Measurements from ENCODE around the gene PUM1.
"Not testable (repeated sequence)": the region's sequence is repeated elsewhere in the genome, so short reads cannot be mapped to it uniquely, and the experiment has no call there.

PUM1 gene

DNA sequence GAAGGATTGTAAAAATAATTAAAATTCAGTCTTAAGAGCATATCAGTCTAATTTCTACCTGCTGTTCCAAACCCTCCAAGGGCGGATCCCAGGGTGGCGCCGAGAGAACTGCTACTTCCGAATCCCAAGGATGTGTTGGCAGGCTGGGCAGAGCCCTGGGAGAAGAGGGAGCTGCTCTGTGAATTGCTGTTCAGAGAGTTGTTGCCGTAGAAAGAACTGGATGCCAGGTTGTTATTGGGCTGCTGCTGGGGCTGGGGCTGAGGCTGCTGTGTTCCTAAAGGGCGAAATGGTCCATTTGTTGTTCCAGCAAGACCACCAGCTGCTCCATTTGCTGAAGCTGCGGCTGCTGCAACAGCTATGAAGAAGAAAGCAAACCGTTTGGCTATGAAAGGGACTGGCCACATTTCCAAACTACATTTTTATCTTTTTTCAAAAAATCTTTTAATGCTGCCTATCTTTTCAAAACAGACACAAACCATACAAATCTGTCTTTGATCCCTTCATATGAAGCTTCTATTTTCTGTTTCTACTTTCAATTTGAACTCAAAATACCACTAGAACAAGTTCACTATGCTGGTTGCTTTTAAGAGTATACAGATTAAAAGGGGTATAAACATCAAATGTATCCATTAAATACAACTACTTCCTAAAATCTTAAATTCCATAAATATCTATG lies 99.5 kb downstream of the PUM1 start:
- no peak for DNase-seq (ENCODE audit: low read depth in 1 of 2, low spot score in 1 of 2)

DNA sequence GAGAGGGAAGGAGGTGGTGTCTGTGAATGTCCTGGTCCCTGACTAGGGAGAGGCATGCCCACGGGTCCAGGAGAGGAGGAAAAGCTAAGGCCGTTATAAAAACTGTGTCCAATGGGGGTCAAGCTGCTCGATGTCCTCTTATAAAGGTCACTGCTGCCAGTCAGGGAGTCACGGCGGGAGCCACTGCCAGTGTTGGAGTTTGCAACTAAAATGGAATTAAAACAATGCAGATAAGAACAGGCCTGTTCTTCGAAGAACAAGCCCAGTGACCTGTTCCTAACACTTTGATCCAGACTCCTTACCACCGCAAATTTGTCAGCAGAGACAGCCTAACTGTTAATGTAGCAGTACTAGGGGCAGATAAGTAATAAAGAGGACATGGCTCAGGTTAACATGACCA lies 100.8 kb downstream of the PUM1 start:
- no peak for DNase-seq (ENCODE audit: low read depth in 1 of 2, low spot score in 1 of 2)

DNA sequence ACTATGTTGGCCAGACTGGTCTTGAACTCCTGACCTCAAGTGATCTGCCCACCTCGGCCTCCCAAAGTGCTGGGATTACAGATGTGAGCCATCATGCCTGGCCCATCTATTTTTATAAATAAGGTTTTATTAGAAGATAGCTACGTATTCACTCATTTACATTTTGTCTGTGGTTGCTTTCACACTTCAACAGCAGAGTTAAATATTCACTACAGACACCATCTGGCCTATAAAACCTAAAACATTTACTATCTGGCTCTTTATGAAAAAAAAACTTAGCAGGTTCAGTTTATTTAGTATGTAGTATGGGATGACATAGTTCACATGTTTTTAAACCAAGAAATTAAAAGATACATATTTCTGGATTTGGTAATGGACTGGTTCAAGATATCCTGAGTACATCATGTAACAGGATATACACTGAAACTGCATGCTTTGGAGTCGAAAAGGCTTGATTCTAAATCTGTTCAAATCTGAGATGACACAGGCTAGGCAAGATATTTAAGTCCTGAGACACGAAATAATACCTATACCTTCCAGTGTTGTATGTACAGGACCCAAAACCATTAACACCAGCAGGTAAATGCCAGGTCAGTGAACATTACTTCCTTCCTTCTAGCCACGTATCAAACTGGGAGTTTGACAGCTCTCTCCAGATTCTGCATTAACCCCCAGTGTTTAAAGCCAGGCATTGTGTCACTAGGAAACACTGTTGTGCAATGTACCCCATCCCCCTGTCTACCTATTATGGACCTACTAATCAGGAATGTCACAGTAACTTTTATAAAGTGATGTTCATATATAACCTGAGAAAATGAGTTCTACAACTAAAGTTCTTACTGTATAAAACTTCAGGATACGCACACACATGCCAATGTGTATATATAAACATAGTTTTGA lies 102.7 kb downstream of the PUM1 start:
- no peak for DNase-seq (ENCODE audit: low read depth in 1 of 2, low spot score in 1 of 2)

DNA sequence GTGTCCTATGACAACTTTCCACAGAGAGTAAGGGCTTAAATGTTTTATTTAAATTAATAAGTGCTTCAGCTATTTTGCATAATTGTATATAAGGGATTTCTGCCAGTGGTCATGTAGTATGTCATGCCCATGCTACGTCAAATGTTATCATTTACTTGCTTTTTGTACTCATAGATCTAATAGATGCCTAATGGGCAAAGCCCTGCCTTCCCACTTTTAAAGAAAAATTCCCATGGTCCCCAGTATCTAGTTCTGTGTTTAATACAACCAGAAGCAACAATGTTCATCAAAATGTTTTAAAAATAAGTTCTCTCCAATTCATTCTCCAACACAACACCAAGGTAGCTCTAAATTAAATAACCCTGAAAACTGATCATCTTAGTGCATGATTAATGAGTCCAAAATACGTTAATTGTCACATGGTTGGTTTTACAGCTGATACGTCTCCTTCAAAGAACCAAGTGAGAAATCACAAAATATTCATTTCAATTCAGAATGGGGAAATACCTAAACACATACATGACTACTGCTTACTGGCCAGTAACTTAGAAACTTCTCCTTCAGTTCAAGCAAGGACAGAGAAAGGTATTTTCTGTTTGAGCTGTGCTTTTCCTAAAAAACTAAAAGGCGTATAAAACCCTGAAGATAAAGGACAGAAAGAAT lies 107.8 kb downstream of the PUM1 start:
- DNase-seq (ENCODE audit: low read depth in 1 of 2, low spot score in 1 of 2) = no peak

DNA sequence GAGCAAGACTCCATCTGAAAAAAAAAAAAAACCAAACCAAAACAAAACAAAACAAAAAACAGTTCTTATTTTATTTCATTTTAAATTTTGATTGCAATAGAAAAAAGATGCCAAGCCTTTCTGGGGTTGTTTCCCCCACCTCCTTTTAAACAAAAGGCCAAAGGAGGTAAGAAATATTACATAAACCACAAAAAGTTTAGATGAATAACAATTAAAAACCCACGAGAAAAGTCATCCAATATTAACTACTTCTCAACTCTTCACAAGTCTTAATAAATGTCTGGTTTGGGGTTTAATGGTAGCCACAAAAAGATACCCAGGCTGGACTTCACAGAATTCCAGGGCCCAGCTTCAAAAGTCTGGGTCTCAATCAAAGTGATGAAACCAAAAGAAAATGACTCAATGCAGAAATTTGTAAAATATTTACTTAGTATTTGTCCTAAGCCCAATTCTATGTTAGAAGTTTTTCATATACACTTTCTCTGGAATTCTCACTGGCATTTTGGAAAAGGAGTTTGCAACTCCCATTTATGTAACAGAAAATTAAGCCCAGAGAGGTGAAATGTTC lies 110.0 kb downstream of the PUM1 start:
- no peak for DNase-seq (ENCODE audit: low read depth in 1 of 2, low spot score in 1 of 2)

DNA sequence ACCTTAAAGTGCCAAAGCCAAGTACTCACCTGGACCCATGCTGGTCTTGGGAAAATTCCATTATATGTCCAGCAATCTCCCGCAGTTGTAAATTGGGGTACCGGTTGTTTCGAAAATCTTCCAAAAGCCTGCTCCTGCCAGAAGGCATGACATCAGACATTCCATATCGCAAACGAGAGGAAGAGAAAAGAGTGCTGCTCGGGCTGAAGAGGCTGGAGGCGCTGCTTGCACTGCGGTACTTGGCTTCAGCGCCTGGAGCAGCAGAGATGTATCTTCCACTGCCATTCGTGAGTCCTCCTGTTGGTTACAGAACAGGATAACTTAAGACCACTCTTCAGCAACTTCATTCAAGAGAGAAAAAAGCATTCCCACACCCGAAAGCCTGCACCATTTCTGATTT lies 111.8 kb downstream of the PUM1 start:
- no peak for DNase-seq (ENCODE audit: low read depth in 1 of 2, low spot score in 1 of 2)

DNA sequence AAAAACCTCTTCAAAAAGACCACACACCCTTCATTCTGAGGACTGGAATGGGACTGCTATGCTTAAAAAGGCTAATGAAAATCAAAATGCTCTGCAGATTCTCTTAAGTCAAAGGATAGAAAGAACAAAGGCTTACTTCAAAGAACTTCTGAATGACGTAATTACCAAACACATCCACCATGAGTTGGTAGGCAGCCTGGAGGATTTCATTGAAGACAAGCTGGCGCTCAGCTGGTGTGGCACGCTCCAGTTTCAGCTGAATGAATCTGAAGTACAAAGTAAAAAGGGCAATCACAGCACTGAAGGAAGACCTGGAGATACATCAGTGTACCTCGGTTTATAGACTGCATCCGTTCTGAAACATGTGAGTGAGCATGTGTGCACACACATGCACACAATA lies 113.4 kb downstream of the PUM1 start:
- no peak for DNase-seq (ENCODE audit: low read depth in 1 of 2, low spot score in 1 of 2)

DNA sequence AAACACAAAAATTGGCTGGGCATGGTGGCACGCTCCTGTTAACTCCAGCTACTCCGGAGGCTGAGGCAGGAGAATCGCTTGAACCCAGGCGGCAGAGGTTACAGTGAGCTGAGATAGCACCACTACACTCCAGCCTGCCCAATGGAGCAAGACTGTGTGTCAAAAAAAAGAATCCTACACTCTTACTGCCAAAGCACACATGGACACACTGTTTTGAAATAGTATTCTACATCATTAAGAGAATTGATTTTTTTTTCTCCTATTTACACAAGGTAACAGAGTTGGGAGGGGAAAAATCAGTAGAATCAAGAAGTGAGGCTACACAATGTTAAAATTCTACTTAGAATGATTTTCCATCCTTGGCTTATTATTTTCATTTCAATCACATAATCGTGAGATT lies 114.8 kb downstream of the PUM1 start:
- DNase-seq (ENCODE audit: low read depth in 1 of 2, low spot score in 1 of 2) = no peak

DNA sequence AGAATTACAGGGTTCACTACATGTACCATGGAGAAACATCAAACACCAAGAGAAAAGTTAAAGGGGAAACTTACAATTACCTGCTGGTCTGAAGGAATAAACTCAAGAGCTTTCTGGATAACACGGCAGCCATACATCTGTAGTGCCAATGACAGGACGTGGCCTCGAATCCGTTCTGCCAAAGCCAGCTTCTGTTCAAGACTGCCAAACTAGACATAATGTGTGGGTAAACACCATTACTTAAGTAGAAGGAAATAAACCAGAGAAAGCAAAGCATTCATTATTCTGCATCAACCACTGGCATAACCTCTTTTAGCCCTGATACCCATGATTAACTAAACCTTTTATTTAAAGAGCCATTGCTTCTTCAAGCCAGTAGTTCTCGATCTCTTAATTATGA lies 115.5 kb downstream of the PUM1 start:
- DNase-seq (ENCODE audit: low read depth in 1 of 2, low spot score in 1 of 2) = no peak

DNA sequence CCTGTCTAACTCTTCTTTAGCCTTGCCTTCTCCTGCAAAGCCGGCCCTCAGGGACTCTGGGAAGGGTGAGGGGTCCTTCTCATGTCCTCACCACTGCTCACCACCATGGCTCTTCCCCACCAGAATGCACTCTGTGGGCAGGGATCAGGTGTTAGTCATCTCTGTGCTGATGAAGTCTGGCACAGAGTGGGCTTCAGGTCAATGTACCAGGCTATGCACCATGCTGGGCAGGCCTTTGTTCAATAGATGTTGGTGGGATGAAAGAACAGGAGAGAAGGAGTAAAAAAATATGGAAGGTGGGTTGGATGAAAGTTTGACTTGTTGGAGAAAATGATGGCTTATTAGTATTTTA lies 116.1 kb downstream of the PUM1 start:
- not testable (repeated sequence) for DNase-seq (ENCODE audit: low read depth in 1 of 2, low spot score in 1 of 2)

DNA sequence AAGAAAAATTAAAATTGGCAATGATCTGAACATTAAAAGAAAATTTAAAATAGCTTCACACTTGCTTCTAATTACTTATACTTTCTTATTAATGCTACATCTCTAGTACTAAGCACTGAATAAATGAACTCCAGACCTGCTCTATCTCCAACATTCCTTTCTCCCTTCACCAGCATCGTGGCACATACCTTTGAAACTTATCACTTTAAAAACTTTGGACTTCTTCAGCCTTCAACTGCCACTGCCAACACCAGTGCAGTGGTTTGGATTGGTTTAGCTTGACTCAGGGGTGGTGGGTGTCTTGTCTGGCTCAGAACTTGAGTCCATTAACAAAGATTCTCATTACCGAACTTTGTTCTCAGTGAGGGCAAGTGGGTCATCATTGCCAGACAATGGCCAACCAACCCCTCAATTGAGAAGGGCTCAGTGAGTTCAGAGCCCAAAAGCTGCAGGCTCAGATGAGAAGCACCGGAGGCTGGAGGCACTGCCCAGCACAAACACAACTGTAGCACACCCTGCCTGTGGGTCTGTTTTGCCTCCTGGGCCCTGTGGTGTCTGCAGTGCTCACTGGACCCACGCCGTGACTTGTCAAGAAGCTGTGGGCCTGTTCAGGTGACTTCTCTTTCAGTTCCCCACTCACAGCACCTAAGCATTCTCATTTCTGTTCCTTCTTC lies 116.6 kb downstream of the PUM1 start:
- not testable (repeated sequence) for DNase-seq (ENCODE audit: low read depth in 1 of 2, low spot score in 1 of 2)

DNA sequence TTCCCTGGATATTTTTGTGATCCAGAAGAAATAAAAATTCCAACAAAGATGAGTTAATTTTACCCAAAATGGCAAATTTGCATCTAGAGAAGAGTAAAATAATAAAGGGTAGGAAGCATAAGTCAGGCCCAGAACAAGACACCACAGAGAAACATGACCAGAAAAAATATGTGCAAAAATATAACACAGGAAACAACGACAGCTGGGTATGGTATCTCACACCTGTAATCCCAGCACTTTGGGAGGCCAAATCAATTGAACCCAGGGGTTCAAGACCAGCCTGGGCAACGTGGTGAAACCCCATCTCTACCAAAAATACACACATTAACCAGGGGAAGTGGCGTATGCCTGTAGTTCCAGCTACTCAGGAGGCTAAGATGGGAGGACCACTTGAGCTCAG lies 117.2 kb downstream of the PUM1 start:
- no peak for DNase-seq (ENCODE audit: low read depth in 1 of 2, low spot score in 1 of 2)

DNA sequence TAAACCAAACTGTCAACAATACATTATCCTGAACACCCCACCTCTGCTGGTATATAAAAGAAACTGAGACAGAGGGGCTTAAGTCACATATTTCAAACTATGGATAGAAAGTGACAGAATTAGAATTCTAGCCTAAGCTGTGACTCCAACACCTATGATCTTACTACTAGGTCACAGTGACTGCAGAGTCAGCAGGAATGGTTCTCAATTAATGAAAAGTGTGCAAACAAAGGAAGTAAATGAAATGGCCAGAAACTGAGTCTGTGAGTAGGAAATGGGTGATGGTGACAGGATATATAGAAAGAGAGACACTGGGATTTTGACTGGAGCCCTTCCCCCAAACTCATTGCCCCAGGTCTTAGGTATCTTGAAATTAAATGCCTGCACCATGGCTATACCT lies 118.3 kb downstream of the PUM1 start:
- DNase-seq (ENCODE audit: low read depth in 1 of 2, low spot score in 1 of 2) = no peak

DNA sequence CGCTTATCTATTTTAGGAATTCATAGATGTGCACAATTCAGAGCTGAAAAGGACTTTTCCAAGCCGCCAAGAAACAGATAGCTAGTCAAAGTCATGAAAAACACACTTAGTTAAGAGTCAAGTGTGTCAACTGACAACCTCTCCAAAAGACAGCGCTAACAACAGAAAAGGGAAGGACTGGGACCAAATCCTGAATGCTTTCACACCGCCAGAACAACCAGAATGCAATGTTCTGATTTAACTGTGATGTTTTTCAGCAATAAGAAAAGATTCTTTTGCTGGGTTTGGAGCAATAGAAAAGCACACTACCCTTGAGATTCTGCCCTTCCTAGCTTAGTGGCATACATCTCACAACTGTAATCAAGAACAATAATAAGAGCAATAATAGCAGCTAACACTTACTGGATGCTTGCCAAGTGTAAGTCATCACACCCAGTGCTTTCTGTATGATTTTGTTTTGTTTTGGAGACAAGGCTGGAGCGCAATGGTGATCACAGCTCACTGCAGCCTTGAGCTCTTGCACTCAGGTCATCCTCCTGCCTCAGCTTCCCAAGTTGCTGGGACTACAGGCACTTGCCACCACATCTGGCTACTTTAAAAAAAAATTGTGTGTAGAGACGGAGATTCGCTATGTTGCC lies 123.1 kb downstream of the PUM1 start:
- DNase-seq (ENCODE audit: low read depth in 1 of 2, low spot score in 1 of 2) = no peak

DNA sequence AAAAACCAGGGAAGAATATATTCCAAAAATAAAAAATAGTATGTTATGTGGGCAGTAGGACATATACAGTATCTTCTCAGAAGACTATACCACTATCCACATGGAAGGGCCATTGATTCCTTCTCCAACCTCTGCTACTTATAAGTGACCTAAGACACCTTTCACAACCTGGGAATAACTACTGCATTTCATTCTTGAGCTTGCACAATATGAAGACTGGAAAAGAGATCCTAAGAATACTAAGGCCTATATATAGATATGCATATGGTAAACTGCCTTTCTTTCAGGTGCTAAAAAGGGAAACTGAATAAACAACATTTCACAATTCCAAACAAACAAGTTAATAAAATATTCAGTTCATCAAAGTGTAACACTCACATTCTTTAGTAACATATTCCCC lies 125.0 kb downstream of the PUM1 start:
- DNase-seq (ENCODE audit: low read depth in 1 of 2, low spot score in 1 of 2) = no peak

DNA sequence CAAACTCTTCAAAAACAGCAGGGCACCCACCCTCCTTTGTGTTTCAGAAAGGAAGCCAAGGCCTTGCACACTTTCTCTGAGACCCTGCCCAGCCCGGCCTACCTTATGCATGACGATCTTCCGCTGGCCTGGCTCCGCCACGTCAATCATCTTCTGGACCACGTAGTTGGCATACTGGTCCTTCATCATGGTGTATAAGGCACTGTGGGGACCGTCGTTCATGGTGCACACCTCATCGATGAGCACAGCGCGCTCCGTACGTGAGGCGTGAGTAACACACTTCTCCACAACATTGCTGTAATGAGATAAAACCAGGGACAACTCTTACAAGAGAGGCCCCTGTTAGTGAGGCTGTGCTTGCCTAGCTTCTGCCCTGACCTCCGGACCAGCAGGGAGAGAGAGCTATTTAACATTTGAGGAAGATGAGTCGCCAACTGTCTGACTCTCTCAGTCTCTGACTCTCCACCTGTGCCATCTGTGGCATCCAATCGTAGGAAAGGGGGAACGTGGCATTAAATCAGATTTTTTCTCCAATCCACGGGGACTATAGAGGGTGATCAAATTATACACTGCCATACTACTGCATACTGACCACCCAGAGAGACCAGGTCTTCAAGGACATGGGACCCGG lies 128.9 kb downstream of the PUM1 start:
- DNase-seq (ENCODE audit: low read depth in 1 of 2, low spot score in 1 of 2) = no peak

DNA sequence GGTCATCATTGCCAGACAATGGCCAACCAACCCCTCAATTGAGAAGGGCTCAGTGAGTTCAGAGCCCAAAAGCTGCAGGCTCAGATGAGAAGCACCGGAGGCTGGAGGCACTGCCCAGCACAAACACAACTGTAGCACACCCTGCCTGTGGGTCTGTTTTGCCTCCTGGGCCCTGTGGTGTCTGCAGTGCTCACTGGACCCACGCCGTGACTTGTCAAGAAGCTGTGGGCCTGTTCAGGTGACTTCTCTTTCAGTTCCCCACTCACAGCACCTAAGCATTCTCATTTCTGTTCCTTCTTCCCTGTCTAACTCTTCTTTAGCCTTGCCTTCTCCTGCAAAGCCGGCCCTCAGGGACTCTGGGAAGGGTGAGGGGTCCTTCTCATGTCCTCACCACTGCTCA lies 129.8 kb downstream of the PUM1 start:
- not testable (repeated sequence) for DNase-seq (ENCODE audit: low read depth in 1 of 2, low spot score in 1 of 2)

DNA sequence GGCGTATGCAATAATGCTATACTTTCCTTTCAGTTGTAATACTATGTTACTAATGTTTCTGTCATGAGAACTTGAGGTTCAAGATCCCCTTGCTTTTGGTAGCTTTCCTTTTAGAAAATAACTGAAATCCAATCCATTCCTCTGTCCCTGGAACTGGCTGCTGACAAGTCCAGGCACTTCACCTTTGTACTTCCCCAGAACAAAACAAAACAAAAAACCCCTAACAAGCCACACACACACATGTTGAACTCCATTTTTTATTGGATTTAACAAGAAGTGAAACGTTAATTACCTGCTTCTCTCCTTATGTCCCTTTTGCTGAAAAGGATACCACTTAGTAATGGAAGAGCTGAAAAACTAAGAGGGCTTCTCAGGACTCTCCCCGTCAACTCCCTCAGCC lies 130.9 kb downstream of the PUM1 start:
- no peak for DNase-seq (ENCODE audit: low read depth in 1 of 2, low spot score in 1 of 2)

DNA sequence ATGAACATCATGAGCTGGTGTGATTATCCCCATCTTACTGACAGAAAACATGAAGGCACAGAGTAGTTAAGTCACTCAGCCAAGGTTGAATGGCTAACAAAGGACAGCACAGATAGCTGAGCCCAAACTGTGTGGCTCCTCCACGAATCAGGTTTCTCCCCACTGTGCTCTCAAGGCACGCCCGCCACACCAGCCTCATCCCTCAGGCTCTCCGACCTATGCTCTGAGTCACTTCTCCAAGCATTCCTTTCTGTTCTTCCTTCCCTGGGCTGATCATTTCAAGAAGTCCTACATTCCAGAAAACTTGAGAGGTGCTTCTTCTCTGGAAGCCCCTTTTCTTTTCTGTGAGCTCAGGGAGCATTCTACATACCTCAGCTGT lies 131.7 kb downstream of the PUM1 start:
- DNase-seq (ENCODE audit: low read depth in 1 of 2, low spot score in 1 of 2) = no peak

DNA sequence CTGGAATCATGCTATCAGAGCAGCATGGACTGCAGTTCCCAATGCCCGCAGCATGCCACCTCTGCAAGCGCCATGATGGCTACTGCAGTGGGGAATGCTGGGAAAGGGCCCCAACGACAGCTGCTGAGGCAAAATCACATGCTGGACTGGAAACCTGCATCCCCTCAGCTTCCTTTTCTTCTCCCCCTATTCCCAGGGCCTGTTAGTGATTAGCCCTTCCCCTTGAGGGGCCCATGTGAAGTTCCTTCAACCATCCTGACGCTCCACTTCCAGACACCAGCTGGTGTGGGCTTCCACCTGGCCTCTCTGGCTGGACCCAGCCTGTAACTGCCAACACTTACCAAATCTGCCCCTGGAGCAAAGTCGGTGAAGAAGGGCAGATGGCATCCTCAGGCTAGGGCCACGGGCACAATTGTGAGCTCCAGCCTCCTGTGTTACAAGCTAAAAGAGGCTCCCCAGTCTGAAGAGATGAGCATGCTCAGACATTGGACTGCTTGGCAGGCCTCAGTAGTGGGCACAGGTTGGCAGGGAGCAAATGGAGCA lies 134.8 kb downstream of the PUM1 start:
- no peak for DNase-seq (ENCODE audit: low read depth in 1 of 2, low spot score in 1 of 2)

All from activated CD4-positive, alpha-beta T cell treated with anti-CD3 and anti-CD28 coated beads, Interleukin-2, amount 50 U/mL, for 24 hours (primary cell).